GM12874 (cell line): ENCODE measurements around the gene NRIP1.

Experiments used
- CTCF ChIP-seq: IDR thresholded peaks from 2 replicates; pipeline ENCODE4 v1.5.1; 2011; ENCODE audit warnings: low read depth, mild to moderate bottlenecking, control low read depth, low read length, moderate library complexity; ENCODE audit not compliant: insufficient read depth

NRIP1 gene

GRCh38 chr21:15003463-15004135 lies 61.2 kb downstream of the NRIP1 start:
- no peak for TF ChIP-seq CTCF

GRCh38 chr21:15001857-15002606 lies 62.8 kb downstream of the NRIP1 start:
- TF ChIP-seq CTCF: no peak

- no peak for TF ChIP-seq CTCF
These were observed 63.7 kb downstream of the NRIP1 start for GRCh38 chr21:15001113-15001512.

GRCh38 chr21:15000081-15000480 lies 64.7 kb downstream of the NRIP1 start:
- TF ChIP-seq CTCF: no peak

- no peak for TF ChIP-seq CTCF
These were observed 66.0 kb downstream of the NRIP1 start for GRCh38 chr21:14998784-14999183.

GRCh38 chr21:14998336-14998735 lies 66.5 kb downstream of the NRIP1 start:
- TF ChIP-seq CTCF: no peak

- no peak for TF ChIP-seq CTCF
These were observed 68.9 kb downstream of the NRIP1 start for GRCh38 chr21:14995695-14996490.
